Panc1 (cell line): Measurements from ENCODE around the gene ZNF784. TPM values are rescaled to one million over a fixed set of nuclear protein-coding genes. Genes with fewer than 3 reads are reported as not detected.
"Not testable (repeated sequence)": the region's sequence is repeated elsewhere in the genome, so short reads cannot be mapped to it uniquely, and the experiment has no call there.

ENCODE experiments used
- ATAC-seq: fragments of 200-7000 bp; cut with Tn5 transposase; 2 replicates; pipeline ENCODE4 v1.9.1; 2020; ENCODE audit warnings: mild to moderate bottlenecking, moderate library complexity
- BruUV-seq: library from RNA; stranded (reverse); fragments of 400-500 nt; replicated peaks from 2 replicates; lab custom pipeline; 2021; lab: Mats Ljungman, UMichigan
- CTCF ChIA-PET: fragments of 300-600 bp; sonication (Branson Sonifier 250); formaldehyde crosslinking; loops from one replicate; lab custom pipeline; 2022; ENCODE audit warnings: antibody characterized with exemption; lab: Charles Lee
- POLR2A ChIA-PET: fragments of 300-600 bp; sonication (Branson Sonifier 250); formaldehyde crosslinking; loops from one replicate; lab custom pipeline; 2022; ENCODE audit warnings: antibody characterized with exemption; lab: Charles Lee
- DNase-seq: peaks from one replicate; pipeline ENCODE4 v3.0.0-alpha.2; 2010; ENCODE audit warnings: low read depth, low spot score
- H3K27ac ChIP-seq: 2 replicates; pipeline ENCODE4 v1.5.1; 2011; ENCODE audit warnings: mild to moderate bottlenecking, low read length, inconsistent platforms
- H3K27me3 ChIP-seq: fragments of 200-500 bp; sonication (Bioruptor generic); 2 replicates; pipeline ENCODE4 v1.6.0; 2014; ENCODE audit warnings: low read length, inconsistent platforms; ENCODE audit not compliant: control insufficient read depth, insufficient read depth
- H3K36me3 ChIP-seq: fragments of 200-500 bp; sonication (Bioruptor generic); 2 replicates; pipeline ENCODE4 v1.5.1; 2014; ENCODE audit warnings: inconsistent platforms, mild to moderate bottlenecking, low read length, moderate library complexity; ENCODE audit not compliant: control insufficient read depth, insufficient read depth
- H3K4me1 ChIP-seq: 2 replicates; pipeline ENCODE4 v1.5.1; 2011; ENCODE audit warnings: inconsistent platforms, mild to moderate bottlenecking, low read length, moderate library complexity; ENCODE audit not compliant: control insufficient read depth, insufficient read depth
- H3K4me3 ChIP-seq, 2 experiments: 2 replicates each; pipeline ENCODE4 v1.5.1; 2011 to 2012; ENCODE audit warnings: low read depth in 2 of 2, low read length in 2 of 2, mild to moderate bottlenecking in 2 of 2, inconsistent platforms in 1 of 2, moderate library complexity in 1 of 2
- H3K9me3 ChIP-seq: fragments of 200-500 bp; sonication (Bioruptor generic); 2 replicates; pipeline ENCODE4 v1.5.1; 2014; ENCODE audit warnings: low read depth, mild to moderate bottlenecking, inconsistent platforms, low read length, moderate library complexity; ENCODE audit not compliant: control insufficient read depth, insufficient read depth
- CTCF ChIP-seq: fragments of 450-650 bp; IDR thresholded peaks from 2 replicates; pipeline ENCODE4 v1.5.1; 2017; ENCODE audit warnings: mild to moderate bottlenecking
- POLR2AphosphoS5 ChIP-seq: IDR thresholded peaks from 2 replicates; pipeline ENCODE4 v1.6.1; 2012; ENCODE audit warnings: mild to moderate bottlenecking, low read depth, low read length, moderate library complexity
- REST ChIP-seq, 2 experiments: IDR thresholded peaks; 2 replicates each; pipeline ENCODE4 v1.6.1; 2011 to 2012; ENCODE audit warnings: low read depth in 2 of 2, control low read depth in 1 of 2, low read length in 1 of 2, mild to moderate bottlenecking in 1 of 2, moderate library complexity in 1 of 2; ENCODE audit not compliant: insufficient read depth in 1 of 2
- SIN3A ChIP-seq: IDR thresholded peaks from 2 replicates; pipeline ENCODE4 v1.6.1; 2012; ENCODE audit warnings: low read depth, mild to moderate bottlenecking, low read length, moderate library complexity, borderline replicate concordance; ENCODE audit not compliant: insufficient read depth
- TCF7L2 ChIP-seq: IDR thresholded peaks from 2 replicates; pipeline ENCODE4 v1.6.1; 2011; ENCODE audit warnings: mild to moderate bottlenecking, low read depth, low read length, inconsistent platforms
- in situ Hi-C: cut with HindIII; loops from 2 replicates; pipeline ENCODE4 v1.10.0; 2016; ENCODE audit warnings: low sequenced_read_pairs, low pct_unique_long_range_greater_than_20kb
- intact Hi-C: fragments of 100-400 bp; cut with micrococcal nuclease; formaldehyde crosslinking; loops from one replicate; pipeline ENCODE4 v1.10.0; 2022; ENCODE audit not compliant: unreplicated experiment
- total RNA-seq: library from RNA; stranded (reverse); gene quantifications from one replicate; pipeline ENCODE4 v1.2.1, GENCODE V29; 2021; ENCODE audit not compliant: unreplicated experiment

The ZNF784 gene
- total RNA-seq, 1 experiment from 2014 or later = 8.9 TPM

GRCh38 chr19:55578031-55578760, 46.2 kb downstream of the ZNF784 start:
- Histone ChIP-seq H3K4me1 (peaks cover 15% of the 10 kb centered on the region), H3K27me3 (no peaks in the 10 kb centered on the region), H3K4me3 (no peak overlapping the region), H3K36me3 (no peaks in the 10 kb centered on the region; the same call in 1 of the 2 replicates), H3K27ac (no peak overlapping the region), H3K9me3 (no peaks in the 10 kb centered on the region)
- DNase-seq = no peak
- BruUV-seq = no TSS peak
- in situ Hi-C loops = no loop called here
- no peak for TF ChIP-seq POLR2AphosphoS5
- no peak for TF ChIP-seq CTCF
- no peak for TF ChIP-seq SIN3A
- no peak for TF ChIP-seq TCF7L2
- no peak for TF ChIP-seq REST (IDR thresholded peaks at IDR 0.05; ENCODE audit: insufficient read depth in 1 of 2, low read depth in 2 of 2, low read length in 1 of 2)
- ATAC-seq = no peak
- ChIA-PET CTCF (no interaction called here), POLR2A (no interaction called here)
- intact Hi-C loops = no loop called here

GRCh38 chr19:55576746-55577145, 47.6 kb downstream of the ZNF784 start:
- ChIA-PET POLR2A (interaction anchor here (0.8 kb wide), 1 partner anchor 27 kb away, joined by 5 read pairs; no protein-coding TSS in a partner anchor), CTCF (no interaction called here)
- peaks cover 9% of the 10 kb centered on the region for H3K4me1 ChIP-seq
- no peaks in the 10 kb centered on the region for H3K9me3 ChIP-seq
- BruUV-seq = no TSS peak
- no peak for TF ChIP-seq SIN3A
- TF ChIP-seq POLR2AphosphoS5 = no peak
- TF ChIP-seq TCF7L2 = no peak
- TF ChIP-seq REST (IDR thresholded peaks at IDR 0.05; ENCODE audit: insufficient read depth in 1 of 2, low read depth in 2 of 2, low read length in 1 of 2) = no peak
- no peak for TF ChIP-seq CTCF
- H3K4me3 ChIP-seq = no peak overlapping the region
- no peak overlapping the region for H3K27ac ChIP-seq
- ATAC-seq (no peak), DNase-seq (no peak)
- no peaks in the 10 kb centered on the region; the same call in 1 of the 2 replicates for H3K36me3 ChIP-seq
- in situ Hi-C loops (no loop called here), intact Hi-C loops (no loop called here)
- H3K27me3 ChIP-seq = no peaks in the 10 kb centered on the region

GRCh38 chr19:55573929-55574328, 50.4 kb downstream of the ZNF784 start:
- H3K4me3 ChIP-seq, in situ Hi-C loops, H3K27ac ChIP-seq, H3K36me3 ChIP-seq, H3K4me1 ChIP-seq, BruUV-seq, H3K27me3 ChIP-seq, H3K9me3 ChIP-seq, ATAC-seq, intact Hi-C loops, DNase-seq: not testable (repeated sequence)
- ChIA-PET POLR2A (interaction anchor here (0.7 kb wide), 2 partner anchors 87 to 434 kb away, joined by 3 to 8 read pairs; no protein-coding TSS in a partner anchor), CTCF (interaction anchor here (0.6 kb wide), 1 partner anchor 59 kb away, joined by 6 read pairs; no protein-coding TSS in a partner anchor)
